ENCODE measurements around the gene TRPM2. TPM values are rescaled to one million over a fixed set of nuclear protein-coding genes. Genes with fewer than 3 reads are reported as not detected.

The TRPM2 gene
- total RNA-seq, 1 donor from 2014 or later, result 2.8 TPM

DNA sequence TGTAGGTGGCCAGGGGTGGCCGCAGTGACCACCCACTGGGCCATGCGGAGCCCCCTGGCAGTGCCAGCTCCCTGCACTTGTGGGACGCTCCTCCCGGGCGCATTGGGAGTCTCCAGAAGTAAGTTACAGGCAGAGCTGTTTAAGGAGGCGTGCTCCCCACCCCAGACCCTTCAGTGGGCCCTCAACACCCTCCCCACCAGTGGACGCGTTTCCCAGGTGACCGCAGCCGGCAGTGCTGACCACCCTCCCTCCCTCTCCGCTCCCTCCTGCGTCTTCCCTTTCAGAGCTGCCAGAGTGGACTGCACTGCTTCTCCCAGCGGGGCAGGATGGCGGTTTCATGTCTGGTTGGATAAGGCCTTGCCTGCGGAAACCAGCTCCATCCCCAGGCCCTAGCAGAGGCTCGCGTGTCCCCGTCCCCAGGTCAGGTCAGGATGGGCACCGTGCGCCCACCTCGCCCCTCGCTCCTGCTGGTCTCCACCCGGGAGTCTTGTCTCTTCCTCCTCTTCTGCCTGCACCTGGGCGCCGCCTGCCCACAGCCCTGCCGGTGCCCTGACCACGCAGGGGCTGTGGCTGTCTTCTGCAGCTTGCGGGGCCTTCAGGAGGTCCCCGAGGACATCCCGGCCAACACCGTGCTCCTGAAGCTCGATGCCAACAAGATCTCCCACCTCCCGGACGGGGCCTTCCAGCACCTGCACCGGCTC, 102.9 kb downstream of the TRPM2 start:
- TF ChIP-seq, protein P1, sequence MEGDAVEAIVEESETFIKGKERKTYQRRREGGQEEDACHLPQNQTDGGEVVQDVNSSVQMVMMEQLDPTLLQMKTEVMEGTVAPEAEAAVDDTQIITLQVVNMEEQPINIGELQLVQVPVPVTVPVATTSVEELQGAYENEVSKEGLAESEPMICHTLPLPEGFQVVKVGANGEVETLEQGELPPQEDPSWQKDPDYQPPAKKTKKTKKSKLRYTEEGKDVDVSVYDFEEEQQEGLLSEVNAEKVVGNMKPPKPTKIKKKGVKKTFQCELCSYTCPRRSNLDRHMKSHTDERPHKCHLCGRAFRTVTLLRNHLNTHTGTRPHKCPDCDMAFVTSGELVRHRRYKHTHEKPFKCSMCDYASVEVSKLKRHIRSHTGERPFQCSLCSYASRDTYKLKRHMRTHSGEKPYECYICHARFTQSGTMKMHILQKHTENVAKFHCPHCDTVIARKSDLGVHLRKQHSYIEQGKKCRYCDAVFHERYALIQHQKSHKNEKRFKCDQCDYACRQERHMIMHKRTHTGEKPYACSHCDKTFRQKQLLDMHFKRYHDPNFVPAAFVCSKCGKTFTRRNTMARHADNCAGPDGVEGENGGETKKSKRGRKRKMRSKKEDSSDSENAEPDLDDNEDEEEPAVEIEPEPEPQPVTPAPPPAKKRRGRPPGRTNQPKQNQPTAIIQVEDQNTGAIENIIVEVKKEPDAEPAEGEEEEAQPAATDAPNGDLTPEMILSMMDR (IDR thresholded peaks at IDR 0.05; ENCODE audit: insufficient read depth, low read length, poor library complexity, severe bottlenecking), result no peak
- Histone ChIP-seq H3K27me3 (ENCODE audit: control insufficient read depth, insufficient read depth, low read length) (peaks cover 16% of the 10 kb centered on the region), H3K36me3 (ENCODE audit: control insufficient read depth, insufficient read depth, low read length) (no peaks in the 10 kb centered on the region), H3K4me3 (ENCODE audit: low read depth, low read length) (no peak overlapping the region)
- DNase-seq (ENCODE audit: low read depth), result no peak

DNA sequence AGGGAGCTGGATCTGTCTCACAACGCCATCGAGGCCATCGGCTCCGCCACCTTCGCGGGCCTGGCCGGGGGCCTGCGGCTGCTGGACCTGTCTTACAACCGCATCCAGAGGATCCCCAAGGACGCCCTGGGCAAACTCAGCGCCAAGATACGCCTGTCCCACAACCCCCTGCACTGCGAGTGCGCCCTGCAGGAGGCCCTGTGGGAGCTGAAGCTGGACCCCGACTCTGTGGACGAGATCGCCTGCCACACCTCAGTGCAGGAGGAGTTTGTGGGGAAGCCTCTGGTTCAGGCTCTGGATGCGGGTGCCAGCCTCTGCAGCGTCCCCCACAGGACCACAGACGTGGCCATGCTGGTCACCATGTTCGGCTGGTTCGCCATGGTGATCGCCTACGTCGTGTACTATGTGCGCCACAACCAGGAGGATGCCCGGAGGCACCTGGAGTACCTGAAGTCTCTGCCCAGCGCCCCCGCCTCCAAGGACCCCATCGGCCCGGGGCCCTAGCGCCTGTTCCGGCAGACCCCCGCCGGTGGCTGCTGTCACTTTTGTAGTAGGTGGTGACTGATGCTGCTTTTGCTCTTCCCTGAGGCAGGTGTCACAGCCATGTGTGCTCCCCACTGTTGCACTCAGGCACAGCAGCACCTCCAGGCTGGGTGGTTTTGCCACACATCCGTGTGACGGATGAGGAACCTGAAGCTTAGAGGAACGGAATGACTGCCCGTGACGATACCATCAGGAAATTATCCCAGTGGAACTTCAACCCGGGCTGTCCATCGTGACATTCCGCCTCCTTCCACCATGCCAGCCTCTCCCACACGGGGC, 103.7 kb downstream of the TRPM2 start:
- H3K36me3 ChIP-seq (ENCODE audit: control insufficient read depth, insufficient read depth, low read length), result no peaks in the 10 kb centered on the region
- peaks cover 16% of the 10 kb centered on the region for H3K27me3 ChIP-seq (ENCODE audit: control insufficient read depth, insufficient read depth, low read length)
- DNase-seq (ENCODE audit: low read depth), result no peak
- TF ChIP-seq, protein P1 (IDR thresholded peaks at IDR 0.05; ENCODE audit: insufficient read depth, low read length, poor library complexity, severe bottlenecking), result no peak
- no peak overlapping the region for H3K4me3 ChIP-seq (ENCODE audit: low read depth, low read length)

DNA sequence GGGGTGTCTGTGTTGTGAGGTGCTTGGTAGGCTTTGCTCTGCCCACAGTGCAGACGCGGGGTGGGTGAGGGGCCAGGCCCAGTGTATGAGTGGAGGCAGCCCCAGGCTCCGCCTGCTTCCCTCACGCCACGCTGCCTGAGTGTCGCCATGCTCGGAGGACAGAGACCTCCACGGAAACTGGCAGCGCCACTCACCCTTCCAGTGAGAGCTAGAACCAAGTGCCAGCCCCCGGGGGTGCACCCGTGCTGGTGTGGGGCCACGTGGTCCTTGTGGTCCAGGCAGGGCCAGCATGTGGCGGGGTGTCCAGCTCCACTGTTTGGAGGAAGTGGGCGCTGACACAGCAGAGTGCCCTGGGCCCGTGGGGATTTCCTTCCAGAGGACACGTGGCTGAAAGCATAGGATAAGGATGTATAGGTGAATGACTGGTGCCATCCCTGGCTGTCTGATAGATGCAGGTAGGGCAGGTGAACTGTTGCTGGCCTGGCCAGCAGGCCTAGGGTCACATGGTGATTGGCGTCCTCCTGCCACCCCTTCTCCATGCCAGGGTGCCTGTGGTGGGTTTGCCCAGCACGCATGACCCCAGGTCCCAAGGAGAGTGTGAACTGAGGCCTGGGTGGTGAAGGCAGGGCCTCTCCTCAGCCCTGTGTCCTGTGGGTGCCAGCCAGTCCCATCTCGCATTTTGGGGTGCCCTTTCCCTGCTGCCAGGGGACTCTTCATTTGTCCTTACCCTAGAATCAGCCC, 105.7 kb downstream of the TRPM2 start:
- TF ChIP-seq, protein P1 (IDR thresholded peaks at IDR 0.05; ENCODE audit: insufficient read depth, low read length, poor library complexity, severe bottlenecking), result no peak
- Histone ChIP-seq H3K27me3 (ENCODE audit: control insufficient read depth, insufficient read depth, low read length) (peaks cover 24% of the 10 kb centered on the region), H3K4me3 (ENCODE audit: low read depth, low read length) (no peak overlapping the region), H3K36me3 (ENCODE audit: control insufficient read depth, insufficient read depth, low read length) (no peaks in the 10 kb centered on the region)
- no peak for DNase-seq (ENCODE audit: low read depth)

DNA sequence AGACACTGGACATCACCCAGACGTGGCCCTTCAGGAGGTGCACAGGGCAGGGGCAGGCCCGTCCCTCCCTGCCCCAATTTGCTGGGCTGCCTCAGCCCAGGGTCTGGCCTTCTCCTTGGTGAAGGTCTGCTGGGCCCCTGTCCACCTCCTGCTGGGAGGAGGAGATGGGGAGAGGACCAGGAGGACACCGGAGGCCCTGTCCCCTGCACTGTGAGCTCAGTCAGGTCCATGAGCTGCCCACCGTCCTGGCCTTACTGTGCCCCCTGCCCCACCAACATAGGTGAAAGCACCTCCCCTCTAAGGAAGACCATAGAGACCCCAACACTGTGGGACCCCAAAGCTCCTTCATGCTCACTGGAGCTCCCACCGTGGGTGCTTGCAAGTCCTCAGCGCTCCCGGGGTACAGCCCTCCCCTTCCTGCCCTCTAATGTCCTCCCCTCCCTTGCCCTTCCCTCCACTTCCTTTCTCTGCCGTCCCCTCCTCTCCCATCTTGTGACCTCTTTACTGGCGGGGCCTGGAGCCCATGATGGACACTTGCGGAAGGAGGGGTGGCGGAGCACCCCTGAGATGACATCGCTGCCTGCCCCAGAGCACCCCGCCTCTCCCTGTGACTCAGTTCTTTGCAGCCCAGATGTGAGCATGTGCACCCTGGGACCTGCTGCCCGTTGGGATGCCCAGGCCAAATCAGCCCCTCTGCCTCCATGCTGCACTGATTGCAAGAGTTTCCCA, 106.5 kb downstream of the TRPM2 start:
- H3K36me3 ChIP-seq (ENCODE audit: control insufficient read depth, insufficient read depth, low read length), result no peaks in the 10 kb centered on the region
- H3K27me3 ChIP-seq (ENCODE audit: control insufficient read depth, insufficient read depth, low read length), result peaks cover 21% of the 10 kb centered on the region
- TF ChIP-seq, protein P1 (IDR thresholded peaks at IDR 0.05; ENCODE audit: insufficient read depth, low read length, poor library complexity, severe bottlenecking), result no peak
- H3K4me3 ChIP-seq (ENCODE audit: low read depth, low read length), result no peak overlapping the region
- DNase-seq (ENCODE audit: low read depth), result no peak

DNA sequence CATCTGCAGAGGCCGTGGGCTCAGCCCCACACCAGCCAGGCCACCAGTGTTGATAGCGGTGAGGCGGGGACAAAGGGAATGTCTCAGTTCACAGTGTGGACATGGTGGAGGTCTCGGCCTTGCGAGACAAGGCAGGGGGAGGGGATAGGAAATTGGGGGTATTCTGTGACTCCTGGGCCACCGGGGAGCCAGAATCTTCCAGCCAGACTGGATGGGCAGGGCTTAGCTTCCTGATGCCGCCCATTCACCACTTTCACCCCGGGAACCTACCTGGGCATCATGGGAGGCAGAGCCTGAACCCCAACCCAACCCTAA, 107.0 kb downstream of the TRPM2 start:
- H3K27me3 ChIP-seq (ENCODE audit: control insufficient read depth, insufficient read depth, low read length), result peaks cover 20% of the 10 kb centered on the region
- TF ChIP-seq, protein P1 (IDR thresholded peaks at IDR 0.05; ENCODE audit: insufficient read depth, low read length, poor library complexity, severe bottlenecking), result no peak
- DNase-seq (ENCODE audit: low read depth), result no peak
- no peak overlapping the region for H3K4me3 ChIP-seq (ENCODE audit: low read depth, low read length)
- no peaks in the 10 kb centered on the region for H3K36me3 ChIP-seq (ENCODE audit: control insufficient read depth, insufficient read depth, low read length)

All from kidney epithelial cell (primary cell).